Activated B cell treated with CpG ODN at 0.5 μM for 24 hours (primary cell): ENCODE data around the gene NEK4. TPM values are rescaled to one million over a fixed set of nuclear protein-coding genes. Genes with fewer than 3 reads are reported as not detected.

Experiments
- ATAC-seq: fragments of 200-7000 bp; cut with Tn5 transposase; one replicate; pipeline ENCODE4 v1.10.0; 2021; ENCODE audit warnings: low read depth, mild to moderate bottlenecking, moderate library complexity
- CTCF ChIA-PET: fragments of 350-600 bp; sonication (Branson Sonifier 250); formaldehyde crosslinking; loops from one replicate; lab custom pipeline; 2021; ENCODE audit warnings: antibody characterized with exemption; lab: Charles Lee
- POLR2A ChIA-PET: fragments of 350-600 bp; sonication (Branson Sonifier 250); formaldehyde crosslinking; loops from one replicate; lab custom pipeline; 2021; ENCODE audit warnings: antibody characterized with exemption; lab: Charles Lee
- DNase-seq: peaks from one replicate; pipeline ENCODE4 v3.0.0; 2022
- H3K27ac Mint-ChIP-seq: one replicate; pipeline ENCODE4 v1.8.0; 2020; ENCODE audit warnings: mixed read lengths
- H3K27me3 Mint-ChIP-seq: one replicate; pipeline ENCODE4 v1.8.0; 2021; ENCODE audit warnings: mixed read lengths
- H3K36me3 Mint-ChIP-seq: one replicate; pipeline ENCODE4 v1.8.0; 2021; ENCODE audit warnings: low read depth, mixed read lengths
- H3K4me1 Mint-ChIP-seq: one replicate; pipeline ENCODE4 v1.8.0; 2021; ENCODE audit warnings: mixed read lengths
- H3K4me3 Mint-ChIP-seq: one replicate; pipeline ENCODE4 v1.8.0; 2020; ENCODE audit warnings: mild to moderate bottlenecking, mixed read lengths
- H3K9me3 Mint-ChIP-seq: one replicate; pipeline ENCODE4 v1.8.0; 2020; ENCODE audit warnings: mixed read lengths
- CTCF ChIP-seq: fragments of 200-600 bp; IDR thresholded peaks from one replicate; pipeline ENCODE4 v1.8.0; 2022; ENCODE audit warnings: antibody characterized with exemption, mild to moderate bottlenecking
- intact Hi-C: fragments of 100-400 bp; cut with micrococcal nuclease; formaldehyde crosslinking; loops from one replicate; pipeline ENCODE4 v1.15.1; 2024
- total RNA-seq: library from RNA; stranded (reverse); gene quantifications from 2 replicates; pipeline ENCODE4 v1.2.3, GENCODE V29; 2022

The NEK4 gene
- total RNA-seq, 1 donor from 2014 or later, result 24.5 TPM

- Mint-ChIP-seq H3K4me3 (no peak overlapping the region), H3K27ac (no peak overlapping the region), H3K9me3 (no peaks in the 10 kb centered on the region), H3K36me3 (no peaks in the 10 kb centered on the region), H3K27me3 (no peaks in the 10 kb centered on the region), H3K4me1 (peaks cover 2% of the 10 kb centered on the region)
- intact Hi-C loops, result no loop called here
- POLR2A ChIA-PET, result no interaction called here
- ATAC-seq (no peak), DNase-seq (no peak)
- CTCF ChIA-PET, result no interaction called here
- TF ChIP-seq CTCF, result no peak
Measured at GRCh38 chr3:52809149-52809548, 38.4 kb upstream of the NEK4 start.

GRCh38 chr3:52805270-52806039, 34.7 kb upstream of the NEK4 start:
- no peaks in the 10 kb centered on the region for H3K27me3 Mint-ChIP-seq
- CTCF ChIA-PET, result no interaction called here
- no peaks in the 10 kb centered on the region for H3K36me3 Mint-ChIP-seq
- no peak overlapping the region for H3K4me3 Mint-ChIP-seq
- H3K27ac Mint-ChIP-seq, result no peak overlapping the region
- no peak for DNase-seq
- no peak for TF ChIP-seq CTCF
- intact Hi-C loops, result no loop called here
- H3K4me1 Mint-ChIP-seq, result peaks cover 2% of the 10 kb centered on the region
- H3K9me3 Mint-ChIP-seq, result no peaks in the 10 kb centered on the region
- POLR2A ChIA-PET, result interaction anchor here (0.7 kb wide), 2 partner anchors 23 to 335 kb away, joined by 3 to 5 read pairs; no protein-coding TSS in a partner anchor
- no peak for ATAC-seq

GRCh38 chr3:52801839-52802238, 31.1 kb upstream of the NEK4 start:
- CTCF ChIA-PET, result no interaction called here
- no peak for ATAC-seq

GRCh38 chr3:52800079-52800478, 29.3 kb upstream of the NEK4 start:
- CTCF ChIA-PET, result no interaction called here
- Mint-ChIP-seq H3K4me1 (no peaks in the 10 kb centered on the region), H3K4me3 (no peak overlapping the region), H3K36me3 (no peaks in the 10 kb centered on the region), H3K27me3 (no peaks in the 10 kb centered on the region), H3K9me3 (no peaks in the 10 kb centered on the region), H3K27ac (no peak overlapping the region)
- ATAC-seq (no peak), DNase-seq (no peak)
- intact Hi-C loops, result no loop called here
- POLR2A ChIA-PET, result no interaction called here
- TF ChIP-seq CTCF, result no peak

More at GRCh38 chr3:52801839-52802238, 31.1 kb upstream of the NEK4 start:
- Mint-ChIP-seq H3K36me3 (no peaks in the 10 kb centered on the region), H3K27me3 (no peaks in the 10 kb centered on the region), H3K27ac (no peak overlapping the region), H3K4me3 (no peak overlapping the region), H3K9me3 (no peaks in the 10 kb centered on the region), H3K4me1 (no peaks in the 10 kb centered on the region)
- POLR2A ChIA-PET, result no interaction called here
- intact Hi-C loops, result no loop called here
- DNase-seq, result no peak
- no peak for TF ChIP-seq CTCF

GRCh38 chr3:52798978-52799476, 28.3 kb upstream of the NEK4 start:
- no peak overlapping the region for H3K27ac Mint-ChIP-seq
- no peaks in the 10 kb centered on the region for H3K27me3 Mint-ChIP-seq
- no peaks in the 10 kb centered on the region for H3K36me3 Mint-ChIP-seq
- no peaks in the 10 kb centered on the region for H3K9me3 Mint-ChIP-seq
- H3K4me1 Mint-ChIP-seq, result no peaks in the 10 kb centered on the region
- no peak for ATAC-seq
- ChIA-PET POLR2A (no interaction called here), CTCF (interaction anchor here (1.2 to 1.5 kb wide), 2 partner anchors 28 to 56 kb away, joined by 4 read pairs; partner anchors contain the start of gene NEK4)
- TF ChIP-seq CTCF, result no peak
- DNase-seq, result no peak
- intact Hi-C loops, result loop anchor here (1.0 kb wide), 2 partner anchors 29 to 57 kb away; partner anchors contain the start of gene NEK4
- H3K4me3 Mint-ChIP-seq, result no peak overlapping the region
